Parathyroid adenoma (tissue), 2 donors: ENCODE measurements around the gene XRCC4.
"Not testable (repeated sequence)": the region's sequence is repeated elsewhere in the genome, so short reads cannot be mapped to it uniquely, and the experiment has no call there.

Experiments used
- H2AFZ ChIP-seq: fragments of 300-600 bp; sonication (generic); one replicate; pipeline ENCODE4 v1.7.0; 2017; ENCODE audit warnings: antibody characterized with exemption, mild to moderate bottlenecking
- H3K27ac ChIP-seq: fragments of 300-600 bp; sonication (generic); one replicate; pipeline ENCODE4 v1.7.0; 2017
- H3K27me3 ChIP-seq: fragments of 300-600 bp; sonication (generic); one replicate; pipeline ENCODE4 v1.7.0; 2017; ENCODE audit warnings: low read length; ENCODE audit not compliant: control insufficient read depth, insufficient read depth
- H3K36me3 ChIP-seq: fragments of 300-600 bp; sonication (generic); one replicate; pipeline ENCODE4 v1.7.0; 2017; ENCODE audit warnings: low read length; ENCODE audit not compliant: control insufficient read depth, insufficient read depth
- H3K4me1 ChIP-seq: fragments of 300-600 bp; sonication (generic); one replicate; pipeline ENCODE4 v1.7.0; 2017; ENCODE audit warnings: control low read depth
- H3K4me2 ChIP-seq: fragments of 300-600 bp; sonication (generic); one replicate; pipeline ENCODE4 v1.7.0; 2017; ENCODE audit warnings: low read length
- H3K4me3 ChIP-seq: fragments of 300-600 bp; sonication (generic); one replicate; pipeline ENCODE4 v1.7.0; 2017; ENCODE audit warnings: low read depth, low read length
- H3K79me2 ChIP-seq: fragments of 300-600 bp; sonication (generic); one replicate; pipeline ENCODE4 v1.7.0; 2017; ENCODE audit warnings: control low read depth
- H3K9ac ChIP-seq: fragments of 300-600 bp; sonication (generic); one replicate; pipeline ENCODE4 v1.7.0; 2017; ENCODE audit warnings: mild to moderate bottlenecking
- H3K9me3 ChIP-seq: fragments of 300-600 bp; sonication (generic); one replicate; pipeline ENCODE4 v1.7.0; 2017; ENCODE audit warnings: low read length; ENCODE audit not compliant: control insufficient read depth
- TF ChIP-seq, protein P1 (sequence below): fragments of 300-600 bp; sonication (generic); IDR thresholded peaks from one replicate; pipeline ENCODE4 v1.7.0; 2017; ENCODE audit warnings: antibody characterized with exemption, mild to moderate bottlenecking
- donor health status: primary hyperparathyroidism.

The XRCC4 gene

DNA sequence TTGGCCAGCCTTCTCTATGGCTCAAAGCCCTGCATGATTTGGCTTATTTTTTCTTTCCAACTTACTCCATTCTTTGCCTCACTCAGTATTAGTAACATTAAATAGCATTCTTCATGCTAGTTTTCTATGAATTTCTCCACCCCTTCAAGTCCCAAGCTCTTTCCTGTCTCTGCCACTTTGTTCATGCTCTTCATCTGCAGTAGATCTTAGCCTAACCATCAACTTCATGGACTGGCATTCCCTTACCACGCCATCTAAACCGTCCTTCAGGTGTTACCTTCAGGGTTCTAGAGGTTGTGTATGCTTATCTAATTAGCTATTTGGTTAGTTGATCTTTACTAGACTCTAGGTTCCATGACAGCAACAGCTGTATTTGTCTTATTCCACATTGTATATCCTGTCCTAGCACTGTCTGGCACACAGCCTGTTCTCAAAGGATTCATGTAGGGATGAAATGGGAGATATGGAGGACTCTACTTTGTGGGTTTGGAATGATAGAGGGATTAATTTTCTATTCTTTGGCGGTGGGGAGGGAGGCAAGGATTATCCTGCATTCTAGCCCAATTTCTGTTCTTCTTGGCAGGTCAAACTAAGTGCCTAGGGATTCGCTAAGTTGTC, 26.5 kb upstream of the XRCC4 start:
- no peaks in the 10 kb centered on the region for H3K36me3 ChIP-seq
- H3K9ac ChIP-seq: no peak overlapping the region
- TF ChIP-seq, protein P1, sequence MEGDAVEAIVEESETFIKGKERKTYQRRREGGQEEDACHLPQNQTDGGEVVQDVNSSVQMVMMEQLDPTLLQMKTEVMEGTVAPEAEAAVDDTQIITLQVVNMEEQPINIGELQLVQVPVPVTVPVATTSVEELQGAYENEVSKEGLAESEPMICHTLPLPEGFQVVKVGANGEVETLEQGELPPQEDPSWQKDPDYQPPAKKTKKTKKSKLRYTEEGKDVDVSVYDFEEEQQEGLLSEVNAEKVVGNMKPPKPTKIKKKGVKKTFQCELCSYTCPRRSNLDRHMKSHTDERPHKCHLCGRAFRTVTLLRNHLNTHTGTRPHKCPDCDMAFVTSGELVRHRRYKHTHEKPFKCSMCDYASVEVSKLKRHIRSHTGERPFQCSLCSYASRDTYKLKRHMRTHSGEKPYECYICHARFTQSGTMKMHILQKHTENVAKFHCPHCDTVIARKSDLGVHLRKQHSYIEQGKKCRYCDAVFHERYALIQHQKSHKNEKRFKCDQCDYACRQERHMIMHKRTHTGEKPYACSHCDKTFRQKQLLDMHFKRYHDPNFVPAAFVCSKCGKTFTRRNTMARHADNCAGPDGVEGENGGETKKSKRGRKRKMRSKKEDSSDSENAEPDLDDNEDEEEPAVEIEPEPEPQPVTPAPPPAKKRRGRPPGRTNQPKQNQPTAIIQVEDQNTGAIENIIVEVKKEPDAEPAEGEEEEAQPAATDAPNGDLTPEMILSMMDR: no peak
- H3K4me2 ChIP-seq: no peak overlapping the region
- H3K9me3 ChIP-seq: no peaks in the 10 kb centered on the region
- no peaks in the 10 kb centered on the region for H3K79me2 ChIP-seq
- H2AFZ ChIP-seq: no peak overlapping the region
- H3K4me1 ChIP-seq: no peaks in the 10 kb centered on the region
- no peaks in the 10 kb centered on the region for H3K27me3 ChIP-seq
- no peak overlapping the region for H3K4me3 ChIP-seq
- no peak overlapping the region for H3K27ac ChIP-seq

DNA sequence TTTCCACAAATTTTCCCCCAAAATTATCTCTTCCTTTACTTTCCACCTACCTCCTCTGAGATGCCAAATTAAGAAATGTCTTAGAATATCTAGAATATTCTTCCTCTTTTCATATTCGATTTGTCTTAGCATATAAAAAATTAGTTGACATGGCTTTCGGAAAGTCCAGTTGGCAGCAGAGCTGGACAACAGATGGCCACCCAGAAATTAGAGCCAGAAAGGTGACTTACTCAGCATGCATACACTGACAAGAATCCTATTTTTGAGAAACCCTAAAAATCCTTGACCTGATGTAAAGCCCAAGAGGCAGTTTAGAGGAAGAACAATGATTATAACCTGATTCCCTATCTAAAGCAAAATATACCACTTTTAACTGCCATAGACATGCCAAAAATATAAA, 22.2 kb upstream of the XRCC4 start:
- Histone ChIP-seq H3K36me3 (no peaks in the 10 kb centered on the region), H2AFZ (no peak overlapping the region), H3K9me3 (no peaks in the 10 kb centered on the region), H3K27me3 (no peaks in the 10 kb centered on the region), H3K4me2 (no peak overlapping the region), H3K9ac (no peak overlapping the region), H3K79me2 (no peaks in the 10 kb centered on the region), H3K27ac (no peak overlapping the region), H3K4me3 (no peak overlapping the region), H3K4me1 (no peaks in the 10 kb centered on the region)
- TF ChIP-seq, protein P1: no peak

DNA sequence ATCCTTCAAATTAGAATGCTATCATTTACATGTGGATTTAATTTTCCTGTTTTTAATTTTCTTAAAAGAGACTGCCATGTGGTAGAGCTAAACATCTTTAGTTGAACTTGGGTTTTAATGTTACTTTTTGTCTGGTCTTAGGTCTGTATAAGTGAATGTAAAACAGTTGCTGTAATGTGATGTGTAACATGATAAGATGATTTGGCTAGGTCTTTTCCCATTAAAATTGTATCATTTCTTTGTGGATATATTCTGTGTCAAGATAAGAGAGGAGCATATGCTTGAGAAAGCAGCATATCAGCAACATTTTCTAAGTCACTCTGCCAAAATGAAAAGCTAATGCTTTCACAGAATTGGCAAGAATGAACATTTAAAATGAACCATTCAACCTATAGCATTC, 18.6 kb upstream of the XRCC4 start:
- H3K27ac ChIP-seq: no peak overlapping the region
- no peak overlapping the region for H3K9ac ChIP-seq
- TF ChIP-seq, protein P1: no peak
- H3K4me3 ChIP-seq: no peak overlapping the region
- H3K4me1 ChIP-seq: no peaks in the 10 kb centered on the region
- H3K27me3 ChIP-seq: no peaks in the 10 kb centered on the region
- H3K4me2 ChIP-seq: no peak overlapping the region
- no peaks in the 10 kb centered on the region for H3K36me3 ChIP-seq
- peaks cover 5% of the 10 kb centered on the region for H3K79me2 ChIP-seq
- no peaks in the 10 kb centered on the region for H3K9me3 ChIP-seq
- no peak overlapping the region for H2AFZ ChIP-seq

DNA sequence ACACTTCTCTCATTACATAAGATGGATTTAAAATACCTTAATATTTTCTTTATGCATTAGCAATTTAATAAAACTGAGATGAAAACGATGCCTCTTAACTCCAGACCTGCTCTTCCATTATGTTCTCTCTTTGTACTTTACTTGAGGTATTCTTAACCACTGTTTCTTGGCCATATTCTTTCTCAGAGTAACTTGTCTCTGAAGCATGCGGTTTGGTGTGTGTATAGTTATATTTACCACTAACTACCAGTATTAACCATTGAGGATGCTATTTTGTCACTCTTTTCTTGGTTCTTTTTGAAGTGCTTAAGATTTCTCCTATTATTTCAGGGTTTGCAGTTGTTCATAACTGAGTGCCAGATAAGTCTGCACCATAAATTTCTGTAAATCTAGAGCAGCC, 18.0 kb upstream of the XRCC4 start:
- no peaks in the 10 kb centered on the region for H3K9me3 ChIP-seq
- H3K36me3 ChIP-seq: no peaks in the 10 kb centered on the region
- no peak overlapping the region for H3K27ac ChIP-seq
- no peak overlapping the region for H3K4me2 ChIP-seq
- H2AFZ ChIP-seq: no peak overlapping the region
- H3K79me2 ChIP-seq: peaks cover 5% of the 10 kb centered on the region
- no peak overlapping the region for H3K4me3 ChIP-seq
- TF ChIP-seq, protein P1: no peak
- H3K9ac ChIP-seq: no peak overlapping the region
- H3K27me3 ChIP-seq: no peaks in the 10 kb centered on the region
- H3K4me1 ChIP-seq: no peaks in the 10 kb centered on the region

DNA sequence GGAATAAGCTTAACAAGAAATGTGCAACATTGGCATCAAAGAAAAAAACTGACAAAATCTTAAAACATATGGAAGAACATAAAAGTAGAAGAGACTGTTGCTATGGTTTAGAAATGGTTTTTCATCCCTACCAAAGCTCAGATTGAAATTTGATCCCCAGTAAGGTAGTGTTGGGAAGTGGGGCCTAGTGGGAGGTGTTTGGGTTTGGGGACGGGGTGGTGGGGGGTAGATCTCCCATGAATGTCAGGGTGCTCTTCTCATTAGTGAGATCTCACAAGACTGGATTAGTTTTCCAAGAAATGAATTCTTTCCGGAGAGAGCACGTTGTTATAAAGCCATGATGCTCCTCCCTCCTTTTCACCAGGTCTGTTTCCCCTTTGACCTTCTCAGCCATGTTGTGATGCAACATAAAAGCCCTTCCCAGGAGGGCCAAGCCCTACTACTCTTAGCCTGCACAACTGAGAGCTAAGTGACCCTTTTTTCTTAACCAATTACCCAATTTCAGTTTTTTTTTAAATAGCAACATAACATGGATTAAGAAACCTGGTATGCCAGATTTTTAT, 10.7 kb upstream of the XRCC4 start:
- H3K9me3 ChIP-seq: no peaks in the 10 kb centered on the region
- no peaks in the 10 kb centered on the region for H3K4me1 ChIP-seq
- H2AFZ ChIP-seq: no peak overlapping the region
- H3K27ac ChIP-seq: no peak overlapping the region
- H3K4me2 ChIP-seq: no peak overlapping the region
- H3K4me3 ChIP-seq: no peak overlapping the region
- no peaks in the 10 kb centered on the region for H3K36me3 ChIP-seq
- TF ChIP-seq, protein P1: no peak
- H3K9ac ChIP-seq: no peak overlapping the region
- peaks cover 20% of the 10 kb centered on the region for H3K79me2 ChIP-seq
- H3K27me3 ChIP-seq: no peaks in the 10 kb centered on the region

DNA sequence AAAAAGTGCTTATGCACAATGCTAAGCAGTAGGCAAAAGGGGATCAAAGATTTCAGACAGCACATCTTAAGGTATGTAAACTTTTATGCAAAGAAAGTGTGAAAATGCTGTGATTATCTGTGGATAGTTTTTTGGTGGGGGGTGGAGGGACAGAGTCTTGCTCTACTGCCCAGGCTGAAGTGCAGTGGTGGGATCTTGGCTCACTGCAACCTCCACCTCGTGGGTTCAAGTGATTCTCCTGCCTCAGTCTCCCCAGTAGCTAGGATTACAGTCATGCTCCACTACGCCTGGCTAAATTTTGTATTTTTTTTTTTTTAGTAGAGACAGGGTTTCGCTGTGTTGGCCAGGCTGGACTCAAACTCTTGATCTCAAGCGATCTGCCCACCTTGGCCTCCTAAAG, 10.0 kb upstream of the XRCC4 start:
- H3K4me3 ChIP-seq, H3K36me3 ChIP-seq, H3K9ac ChIP-seq, H3K4me2 ChIP-seq, H3K4me1 ChIP-seq, H3K9me3 ChIP-seq, H3K27me3 ChIP-seq, H2AFZ ChIP-seq, H3K27ac ChIP-seq: not testable (repeated sequence)
- peaks cover 22% of the 10 kb centered on the region for H3K79me2 ChIP-seq
